Measurements from ENCODE around the gene GRB10.
"Not testable (repeated sequence)": the region's sequence is repeated elsewhere in the genome, so short reads cannot be mapped to it uniquely, and the experiment has no call there.

Gene GRB10

DNA sequence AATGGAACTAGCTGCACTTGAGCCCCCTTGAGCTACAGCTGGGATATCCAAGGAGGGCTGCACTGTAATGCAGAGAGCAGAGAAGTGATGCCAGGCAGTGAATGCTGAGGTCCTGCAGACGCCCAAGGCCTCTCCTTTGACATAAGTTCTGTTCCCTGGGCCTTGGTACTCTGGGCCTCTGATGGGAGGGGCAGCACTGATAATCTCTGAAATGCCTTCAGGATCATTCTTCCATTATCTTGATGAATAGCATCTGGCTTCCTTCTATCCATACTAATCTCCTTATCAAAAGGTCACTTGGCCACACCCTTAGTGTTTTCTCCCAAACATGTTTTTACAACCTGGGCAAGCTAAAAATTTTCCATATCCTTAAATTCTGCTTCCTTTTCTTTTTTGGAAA lies 6.9 kb downstream of the GRB10 start:
- no peak for DNase-seq

DNA sequence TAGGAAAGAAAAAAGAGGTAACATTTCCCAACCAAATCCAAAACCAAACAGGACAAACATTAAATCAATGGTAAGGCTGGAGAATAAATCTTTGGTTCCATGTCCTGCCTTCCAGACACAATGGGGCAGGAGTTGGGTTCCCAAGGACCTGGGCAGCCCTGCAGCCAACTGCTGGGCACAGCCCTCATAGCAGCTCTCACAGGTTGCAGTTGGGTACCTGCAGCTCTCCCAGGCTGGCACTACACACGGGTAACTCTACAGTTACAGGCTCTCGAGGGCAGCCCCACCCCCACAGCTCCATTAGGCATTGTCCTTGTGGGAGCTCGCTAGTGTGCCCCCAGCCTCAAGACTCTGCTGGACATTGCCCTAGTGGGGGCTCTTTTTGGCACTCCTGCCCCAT lies 7.5 kb downstream of the GRB10 start:
- no peak for DNase-seq

DNA sequence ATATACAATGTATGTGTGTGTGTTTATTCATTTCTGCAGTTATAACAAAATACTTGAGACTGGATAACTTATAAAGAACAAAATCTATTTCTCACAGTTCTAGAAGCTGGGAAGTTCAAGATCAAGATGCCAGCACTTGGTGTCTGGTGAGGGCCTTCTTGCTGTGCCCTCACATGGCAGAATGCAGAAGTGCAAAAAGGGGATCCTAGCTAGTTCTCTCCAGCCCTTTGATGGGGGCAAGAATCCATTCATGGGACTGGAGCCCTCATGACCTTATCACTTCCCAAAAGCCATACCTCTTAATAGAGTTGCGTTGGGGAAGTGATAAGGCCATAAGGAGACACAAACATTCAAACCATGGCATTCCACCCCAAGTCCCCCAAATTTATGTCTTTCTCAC lies 8.4 kb downstream of the GRB10 start:
- DNase-seq = no peak

DNA sequence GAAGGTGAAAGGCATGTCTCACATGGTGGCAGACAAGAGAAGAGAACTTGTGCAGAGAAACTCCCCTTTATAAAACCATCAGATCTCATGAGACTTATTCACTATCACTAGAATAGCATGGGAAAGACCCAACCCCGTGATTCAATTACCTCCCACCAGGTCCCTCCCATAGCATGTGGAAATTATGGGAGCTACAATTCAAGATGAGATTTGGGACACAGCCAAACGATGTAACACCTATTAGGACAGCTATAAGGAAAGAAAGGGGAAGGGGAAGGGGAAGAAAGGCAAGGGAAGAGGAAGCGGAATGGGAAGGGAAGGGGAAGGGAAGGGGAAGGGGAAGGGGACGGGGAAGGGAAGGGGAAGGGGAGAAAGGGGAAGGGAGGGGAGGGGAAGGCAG lies 9.6 kb downstream of the GRB10 start:
- not testable (repeated sequence) for DNase-seq

DNA sequence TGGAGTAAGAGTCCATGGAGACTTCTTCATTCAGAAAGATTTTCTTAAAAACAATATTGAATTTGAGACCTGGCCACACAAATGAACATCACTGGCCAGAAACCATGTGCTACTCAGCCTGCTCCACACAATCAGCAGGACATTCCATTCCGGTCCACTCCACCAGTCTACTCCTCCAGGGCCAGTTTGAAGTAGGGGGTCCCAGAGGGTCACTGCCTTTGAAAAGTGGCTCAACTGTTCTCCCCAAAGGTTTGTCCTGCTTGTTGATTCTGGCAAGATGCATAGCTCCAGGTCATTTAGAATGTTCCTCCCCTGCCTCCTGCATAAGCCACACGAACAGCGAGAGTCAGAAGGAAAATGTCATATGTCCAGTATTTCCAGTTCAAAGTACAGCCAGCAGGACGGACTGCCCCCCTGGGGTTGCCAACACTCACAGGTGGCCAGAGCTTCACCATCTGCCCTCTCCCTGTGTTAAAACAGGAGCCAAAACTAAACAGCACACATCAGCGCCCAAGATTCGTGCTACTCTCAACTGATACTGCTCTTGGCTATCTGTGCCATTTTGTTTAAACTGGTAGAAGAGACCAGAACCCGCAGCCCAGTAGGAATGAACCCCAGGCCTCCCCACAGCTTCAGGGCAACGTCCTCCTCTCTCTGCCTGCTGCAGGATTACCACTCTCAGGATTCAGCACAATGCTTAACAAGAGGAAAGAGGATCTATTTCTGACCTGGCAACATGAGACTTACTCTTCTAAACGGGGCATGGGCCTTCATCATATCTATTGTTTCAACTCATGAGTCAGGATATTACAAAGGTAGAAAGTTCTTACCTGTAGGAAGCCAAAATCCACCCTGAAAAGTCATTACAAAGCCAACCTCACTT lies 11.3 kb downstream of the GRB10 start:
- no peak for DNase-seq

DNA sequence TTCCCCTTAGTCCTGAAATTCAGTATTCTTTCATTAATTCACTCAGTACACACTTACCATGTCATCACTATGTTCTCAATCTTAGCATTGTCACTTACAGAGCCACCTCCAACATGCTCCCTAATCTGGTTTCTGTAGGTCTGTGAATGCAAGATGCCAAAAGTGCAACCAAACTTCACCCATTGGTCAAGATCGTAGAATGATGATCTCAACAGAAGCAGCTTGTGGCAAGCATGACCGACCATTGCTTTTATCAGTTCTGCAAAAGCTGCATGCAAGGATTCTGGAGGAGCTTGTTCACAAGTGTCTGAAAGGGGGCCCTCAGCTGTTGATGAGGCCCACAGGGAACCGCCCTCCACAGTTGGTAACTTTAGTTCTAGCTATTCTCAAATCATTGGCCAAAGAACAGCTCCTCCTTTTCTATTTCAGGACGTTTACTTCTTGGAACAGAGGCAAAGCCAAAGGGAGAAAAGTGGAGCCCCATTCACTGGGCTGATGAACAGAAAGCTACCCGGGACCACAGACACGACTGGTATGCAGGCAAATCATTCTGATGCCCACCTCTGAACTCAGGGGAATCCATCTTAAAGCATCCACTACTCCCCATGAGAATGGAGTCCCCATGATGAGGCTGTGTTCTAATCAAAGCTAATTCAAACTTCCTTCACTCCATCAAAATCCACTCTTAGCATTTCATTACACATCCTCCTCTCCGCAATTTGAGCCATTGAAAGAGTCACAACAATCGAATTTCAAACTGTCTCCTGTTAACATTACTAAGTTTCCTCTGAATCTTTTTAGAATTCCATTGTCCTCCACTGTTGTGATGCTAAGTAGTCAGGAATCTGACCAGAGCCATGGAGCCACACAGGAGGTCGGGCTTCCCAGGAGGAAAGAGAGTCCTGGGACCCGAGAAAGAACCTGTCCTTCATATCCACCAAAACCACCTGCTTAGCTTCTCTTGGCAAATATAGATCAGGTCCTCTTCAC lies 13.9 kb downstream of the GRB10 start:
- no peak for DNase-seq

DNA sequence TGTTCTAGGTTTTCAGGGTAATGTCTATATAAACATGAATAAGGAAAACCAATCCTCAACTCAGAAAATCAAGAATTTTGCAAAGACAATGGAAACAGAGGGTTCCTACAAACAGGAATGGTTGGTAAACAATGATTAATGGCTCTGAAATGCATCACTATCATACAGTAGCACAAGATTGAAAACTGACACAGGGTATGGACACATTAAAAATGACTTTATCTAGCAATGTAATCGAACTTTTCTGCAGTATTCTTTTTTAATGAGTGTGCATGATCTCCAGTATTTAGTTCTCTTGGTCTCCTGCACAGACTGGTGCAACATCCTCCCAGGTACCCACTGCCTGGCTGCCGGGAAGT lies 15.9 kb downstream of the GRB10 start:
- DNase-seq = no peak

DNA sequence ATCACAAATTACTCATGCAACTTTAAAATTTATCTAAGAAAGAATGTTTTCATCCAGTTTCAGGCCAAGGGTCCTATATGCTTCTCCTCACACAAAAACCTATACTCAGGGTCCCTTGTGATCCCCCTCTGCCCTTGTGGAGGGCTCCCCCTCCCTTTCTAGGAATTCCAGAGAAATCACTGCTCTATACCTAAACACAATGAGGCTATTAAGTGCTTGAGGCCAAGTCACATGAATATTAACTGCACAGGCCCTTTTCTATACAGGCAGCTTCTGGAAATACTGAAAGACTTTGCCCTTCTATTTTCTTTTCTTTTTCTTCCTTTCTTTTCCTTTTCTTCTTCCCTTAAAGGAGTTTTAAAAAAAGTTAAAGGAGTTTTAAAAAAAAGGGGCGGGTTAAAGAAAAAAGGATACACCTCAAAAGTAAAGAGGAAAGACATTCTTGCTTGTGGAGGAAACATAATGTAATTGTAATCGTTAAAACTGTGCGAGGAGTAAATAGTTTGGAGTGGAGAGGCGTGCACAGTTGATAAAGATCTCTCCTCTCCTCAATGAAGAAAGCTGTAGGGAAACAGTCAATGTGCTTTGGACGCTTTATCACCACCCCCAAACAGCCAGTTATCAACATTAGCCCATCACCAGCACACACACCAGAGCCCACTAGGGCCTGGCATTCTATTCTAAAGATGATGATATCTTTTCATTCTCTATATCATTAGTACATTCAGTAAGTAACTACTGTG lies 16.4 kb downstream of the GRB10 start:
- DNase-seq = no peak

DNA sequence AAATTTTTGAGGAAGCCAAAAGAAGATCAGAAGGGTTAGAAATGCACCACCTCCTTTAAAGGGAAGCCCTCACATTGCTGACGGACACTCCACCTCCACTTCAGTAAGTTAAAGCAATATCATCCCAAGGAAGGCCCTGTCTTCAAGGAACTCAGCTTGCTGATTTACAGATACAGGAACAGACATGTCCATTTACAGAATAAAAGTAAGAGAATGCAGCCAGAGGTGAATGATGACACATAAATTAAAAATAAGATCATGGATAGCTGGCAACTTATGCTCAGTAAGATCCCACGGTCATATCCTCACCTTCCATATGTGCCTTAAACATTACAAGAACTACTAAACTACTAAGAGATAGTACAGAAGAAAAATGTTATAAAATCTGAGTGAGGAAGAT lies 20.4 kb downstream of the GRB10 start:
- DNase-seq = no peak

DNA sequence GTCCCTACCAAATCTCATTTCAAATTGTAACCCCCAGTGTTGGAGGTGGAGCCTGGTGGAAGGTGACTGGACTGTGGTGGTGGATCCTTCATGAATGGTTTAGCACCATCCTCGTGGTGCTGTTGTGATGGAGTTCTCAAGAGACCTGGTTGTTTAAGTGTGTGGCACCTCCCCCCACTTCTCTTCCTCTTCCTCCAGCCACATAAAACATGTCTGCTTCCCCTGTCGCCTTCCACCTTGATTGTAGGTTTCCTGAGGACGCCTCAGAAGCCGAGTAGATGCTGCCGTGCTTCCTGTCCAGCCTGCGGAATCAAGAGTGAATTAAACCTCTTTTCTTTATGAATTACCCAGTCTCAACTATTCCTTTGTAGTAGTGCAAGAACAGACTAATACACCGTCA lies 21.0 kb downstream of the GRB10 start:
- no peak for DNase-seq

DNA sequence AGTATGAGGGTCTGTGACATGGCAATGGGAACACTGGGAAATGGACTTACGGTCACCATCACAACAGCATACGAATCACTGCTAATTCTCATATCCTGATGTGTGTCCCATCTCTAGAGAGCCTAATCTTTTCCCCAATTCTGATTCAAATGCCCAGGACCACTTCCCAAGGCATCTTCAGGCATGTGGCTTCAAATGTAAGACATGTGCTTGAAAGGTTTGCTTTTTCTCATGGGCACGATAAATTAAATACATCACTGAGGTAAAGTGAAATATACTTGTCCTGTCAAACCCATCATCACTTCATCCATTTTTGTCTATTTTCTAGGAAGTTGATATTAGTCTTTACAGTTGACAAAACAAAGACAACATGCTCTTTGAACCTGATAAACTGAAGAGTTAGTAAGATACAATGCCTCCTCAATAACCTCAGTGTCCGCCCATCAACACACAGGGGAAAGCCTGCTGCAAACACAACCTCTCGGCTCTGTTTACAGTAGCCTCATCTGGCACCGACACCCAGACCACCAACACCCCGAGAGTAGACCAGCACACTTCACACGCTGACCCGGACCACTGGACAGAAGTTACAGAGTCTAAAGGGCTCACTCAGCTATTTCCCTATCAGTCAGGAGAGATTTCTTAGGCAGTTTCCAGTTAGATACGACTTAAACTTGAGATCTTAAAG lies 24.8 kb downstream of the GRB10 start:
- DNase-seq = no peak

DNA sequence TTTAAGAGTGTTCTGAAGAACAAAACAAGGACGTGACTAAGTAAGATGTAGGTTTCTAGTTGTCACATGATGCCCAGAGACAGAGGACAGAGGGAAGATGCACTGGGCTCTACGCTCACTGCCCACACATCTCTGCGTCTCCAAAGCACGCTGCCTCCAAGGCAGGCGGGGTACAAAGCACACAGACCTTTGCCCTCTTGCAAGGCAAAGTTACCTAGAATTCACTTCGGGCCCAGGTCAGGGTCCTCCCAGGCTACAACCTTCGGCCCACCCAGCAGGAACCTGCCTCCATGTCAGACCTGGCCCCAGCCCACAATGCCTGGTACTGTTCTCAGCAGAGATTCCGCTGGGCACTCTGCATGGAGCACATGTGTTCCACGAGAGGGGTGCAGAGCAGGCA lies 26.5 kb downstream of the GRB10 start:
- no peak for DNase-seq

DNA sequence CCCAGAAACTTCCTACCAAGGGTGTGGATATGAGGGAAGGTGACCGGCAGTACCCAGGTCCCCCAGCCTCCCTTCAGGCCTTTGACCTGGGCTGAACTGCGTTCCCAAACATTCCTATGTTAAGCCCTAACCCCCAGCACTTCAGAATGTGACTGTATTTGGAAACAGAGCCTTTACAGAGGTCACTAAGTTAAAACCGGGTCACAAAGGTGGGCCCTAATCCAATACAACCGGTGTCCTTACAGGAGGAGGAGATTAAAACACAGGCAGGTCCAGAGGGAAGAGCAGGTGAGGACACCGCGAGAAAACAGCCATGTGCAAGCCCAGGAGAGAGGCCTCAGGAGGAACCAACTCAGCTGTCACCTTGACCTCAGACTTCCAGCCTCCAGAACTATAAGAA lies 28.0 kb downstream of the GRB10 start:
- DNase-seq = no peak

DNA sequence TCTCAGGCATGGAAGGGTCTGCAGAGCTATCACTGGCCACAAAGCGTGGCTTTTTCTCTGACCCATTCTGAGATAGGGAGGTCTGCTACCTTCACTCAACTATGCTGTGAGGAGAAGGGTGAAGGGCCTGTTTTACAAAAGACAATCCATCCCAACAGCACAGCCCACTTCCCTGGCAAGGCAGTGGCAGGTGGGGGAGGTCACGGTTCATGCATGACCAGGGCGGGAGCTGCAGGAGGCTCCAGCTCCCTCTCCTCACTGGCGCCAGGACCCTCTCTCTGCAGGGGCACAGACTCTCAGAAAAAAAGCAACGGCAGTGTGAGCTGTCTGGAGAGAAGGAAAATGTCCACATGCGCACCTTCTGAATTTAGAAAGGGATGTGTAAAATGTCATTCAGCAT lies 28.5 kb downstream of the GRB10 start:
- no peak for DNase-seq

DNA sequence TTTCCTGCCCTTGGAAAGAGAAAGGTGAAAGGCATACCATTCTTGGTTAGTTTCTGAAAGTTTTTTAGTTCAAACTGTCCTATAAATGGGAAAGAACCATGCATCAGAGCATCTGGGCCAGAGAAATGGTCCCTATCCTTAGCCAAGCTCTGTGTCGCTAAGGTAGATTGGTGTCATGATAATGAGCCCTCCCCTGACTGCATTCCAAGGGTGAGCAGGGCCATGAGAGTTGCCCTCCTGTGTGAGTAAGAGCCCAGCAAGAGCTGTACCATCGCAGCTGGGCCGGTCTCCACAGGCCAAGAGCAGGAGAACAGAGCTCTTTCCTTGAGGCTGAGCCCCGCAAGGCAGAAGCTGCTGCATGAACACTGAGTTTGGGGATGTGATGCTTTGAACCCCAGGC lies 30.3 kb downstream of the GRB10 start:
- DNase-seq = no peak

DNA sequence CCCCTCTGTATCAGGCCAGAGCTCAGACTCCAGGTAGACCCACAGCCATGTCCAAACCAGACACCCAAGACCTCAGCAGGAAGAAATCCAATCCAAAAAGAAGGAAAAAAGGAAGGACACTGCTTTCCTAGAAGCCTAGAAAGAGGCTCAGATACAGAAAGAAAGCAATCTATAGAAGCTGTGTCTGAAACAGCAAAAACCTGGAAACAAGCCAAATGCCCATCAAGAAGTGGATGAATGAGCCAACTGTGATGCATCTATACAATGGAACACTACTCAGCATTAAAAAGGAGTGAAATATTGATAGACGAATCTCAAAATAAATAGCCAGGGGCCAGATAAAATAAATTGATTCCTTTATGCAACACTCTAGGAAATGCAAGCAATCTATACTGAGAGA lies 31.6 kb downstream of the GRB10 start:
- no peak for DNase-seq

DNA sequence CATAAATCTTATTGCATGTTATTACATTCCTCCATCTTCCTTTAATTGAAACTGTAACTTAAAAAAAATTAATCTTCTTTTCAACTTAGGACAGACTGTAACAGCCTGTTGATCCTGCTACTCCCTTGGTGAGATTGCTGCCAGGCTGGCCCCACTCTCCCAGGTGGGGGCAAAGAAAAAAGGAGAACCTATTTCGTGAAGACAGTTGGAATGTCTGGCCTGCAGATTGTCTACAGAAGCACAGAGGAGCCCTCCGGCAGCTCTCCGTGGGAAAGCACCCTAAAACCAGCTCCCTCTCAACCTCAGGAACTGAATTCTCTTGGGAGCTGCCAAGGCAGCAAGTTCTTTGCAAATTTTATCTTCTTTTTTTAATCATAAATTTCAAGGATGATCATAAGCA lies 32.8 kb downstream of the GRB10 start:
- no peak for DNase-seq

DNA sequence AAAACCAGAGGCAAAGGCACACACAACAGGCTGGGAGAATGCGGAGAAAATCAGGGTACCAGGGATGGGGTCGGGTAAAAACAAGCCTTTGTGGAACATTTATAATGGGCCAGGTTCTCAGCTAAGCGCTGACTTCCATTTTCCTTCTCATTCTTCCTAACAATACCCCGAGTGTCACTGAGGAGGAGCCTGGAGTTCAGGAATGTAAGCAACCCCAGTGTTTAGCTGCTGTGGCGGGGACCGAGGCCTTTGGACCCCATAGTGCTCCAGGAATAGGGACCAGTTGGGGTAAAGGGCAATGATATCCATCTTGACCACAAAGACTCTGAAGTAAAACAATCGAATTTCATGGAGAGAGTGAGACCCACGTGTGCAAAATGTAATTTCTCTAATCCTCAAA lies 34.2 kb downstream of the GRB10 start:
- DNase-seq = no peak

DNA sequence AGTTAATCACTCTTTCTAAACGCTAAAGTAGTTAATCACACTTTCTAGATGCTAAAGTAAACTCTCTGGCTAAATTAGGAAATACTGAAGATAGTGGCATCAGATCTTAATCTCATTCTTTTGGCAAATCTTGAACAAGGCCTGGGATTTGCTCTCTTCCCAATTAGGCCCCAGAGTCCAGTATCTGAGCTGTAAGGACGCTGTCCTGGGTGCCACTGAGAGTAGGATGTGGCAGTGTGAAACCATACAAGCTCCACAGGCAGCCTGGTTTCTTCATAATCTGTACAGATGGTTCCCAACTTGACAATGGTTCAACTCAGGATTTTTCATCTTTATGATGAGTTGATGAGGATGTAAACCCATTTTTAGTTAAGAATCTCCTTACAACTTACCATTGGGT lies 36.9 kb downstream of the GRB10 start:
- no peak for DNase-seq

DNA sequence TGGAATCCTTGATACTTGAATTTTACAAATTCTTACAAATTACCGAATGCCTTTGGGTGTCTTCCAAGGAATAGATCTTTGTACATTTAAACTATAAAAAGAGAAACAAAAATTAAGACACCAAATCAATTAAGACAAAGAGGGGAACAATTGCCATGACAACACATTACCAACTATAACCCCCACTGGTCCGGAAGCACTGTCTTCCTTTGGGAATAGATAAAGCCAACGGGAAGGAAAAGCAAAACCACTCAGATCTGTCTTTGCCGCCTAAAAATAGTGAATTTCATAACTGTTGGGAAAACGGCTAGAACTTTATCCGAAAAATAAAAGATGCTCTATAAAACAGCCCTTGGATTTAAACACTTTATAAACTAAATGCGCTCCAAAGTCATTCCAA lies 37.4 kb downstream of the GRB10 start:
- no peak for DNase-seq

DNA sequence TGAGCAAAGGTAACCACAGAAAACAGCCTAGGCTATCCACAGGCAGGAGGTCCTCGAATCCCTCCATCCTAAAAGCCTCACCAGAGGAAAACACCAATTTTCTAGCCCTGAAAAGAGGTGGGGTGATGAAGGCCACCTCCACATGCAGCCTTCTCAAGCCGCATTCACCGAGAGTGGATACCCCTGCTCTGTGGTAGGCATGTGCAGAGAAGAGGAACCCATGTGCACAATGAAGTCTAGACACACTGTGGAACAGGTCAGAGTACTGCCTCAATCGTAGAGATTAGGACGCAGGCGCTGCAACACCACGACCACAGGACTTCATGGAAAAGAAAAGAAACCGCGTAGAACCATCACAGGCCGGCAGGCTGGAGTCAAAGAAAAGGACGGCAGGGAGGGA lies 38.8 kb downstream of the GRB10 start:
- DNase-seq = no peak

DNA sequence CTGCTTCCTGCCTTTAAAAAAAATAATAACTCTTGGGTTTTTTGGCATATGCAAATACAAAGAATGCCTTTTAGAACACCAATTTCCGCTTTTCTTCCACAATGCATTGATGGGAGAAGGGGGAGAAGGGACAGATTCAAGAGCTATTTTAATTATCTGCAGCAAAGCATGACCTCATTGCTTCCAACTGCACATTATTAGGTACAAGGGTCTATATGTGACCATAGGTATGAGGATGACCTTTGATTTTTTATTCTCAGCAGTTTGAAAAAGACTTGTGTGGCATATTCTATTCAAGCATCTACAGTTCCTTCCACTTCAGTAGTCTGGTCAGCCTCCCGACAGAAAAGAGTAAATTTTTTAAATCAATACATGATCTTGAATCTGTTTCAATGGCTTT lies 39.7 kb downstream of the GRB10 start:
- no peak for DNase-seq

DNA sequence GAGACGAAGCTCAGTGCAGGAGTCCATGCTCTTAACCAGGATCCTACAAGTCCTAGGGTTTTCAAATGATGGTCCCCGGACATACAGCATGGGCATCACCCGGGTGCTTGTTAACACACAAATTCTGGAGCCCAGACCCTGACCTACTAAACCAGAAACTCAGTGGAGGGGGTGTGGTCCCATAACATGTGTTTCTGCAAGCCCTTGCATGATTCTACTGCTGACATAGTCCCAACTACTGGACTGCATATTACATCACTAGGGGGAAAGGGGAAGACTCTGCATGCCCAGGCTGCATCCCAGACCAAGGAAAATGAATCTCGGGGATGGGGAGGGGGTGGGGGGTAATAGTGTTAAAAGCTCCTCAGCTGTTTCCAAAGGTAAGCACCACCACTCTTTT lies 40.3 kb downstream of the GRB10 start:
- DNase-seq = no peak

Data from activated CD4-positive, alpha-beta T cell treated with anti-CD3 and anti-CD28 coated beads, Interleukin-2, amount 50 U/mL, for 48 hours (primary cell).